ENCODE results near the gene ZMYND11.
"Not testable (repeated sequence)": the region's sequence is repeated elsewhere in the genome, so short reads cannot be mapped to it uniquely, and the experiment has no call there.

Gene ZMYND11

DNA sequence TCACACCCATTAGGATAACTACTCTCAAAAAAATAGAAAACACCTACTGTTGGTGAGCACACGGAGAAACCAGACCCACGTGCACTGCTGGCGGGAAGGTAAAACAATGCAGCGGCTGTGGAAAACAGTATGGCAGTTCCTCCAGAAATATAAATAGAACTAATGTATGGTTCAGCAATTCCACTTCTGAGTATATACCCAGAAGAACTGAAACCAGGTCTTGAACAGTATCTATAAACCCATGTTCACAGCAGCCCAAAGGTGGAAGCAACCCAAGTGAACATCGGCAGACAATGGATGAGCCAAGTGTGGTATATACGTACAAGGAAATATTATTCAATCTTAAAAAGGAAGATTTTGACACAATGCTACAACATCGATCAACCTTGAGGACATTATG lies 164.7 kb downstream of the ZMYND11 start:
- Histone ChIP-seq H3K4me1 (ENCODE audit: control insufficient read depth, insufficient read depth, low read length) (no peaks in the 10 kb centered on the region), H3K36me3 (ENCODE audit: control insufficient read depth, insufficient read depth, low read length) (no peaks in the 10 kb centered on the region), H3K4me3 (ENCODE audit: low read depth, low read length) (no peak overlapping the region), H3K9me3 (ENCODE audit: control insufficient read depth, insufficient read depth, low read depth, low read length) (no peaks in the 10 kb centered on the region), H3K9ac (ENCODE audit: low read length) (no peak overlapping the region), H3K27ac (ENCODE audit: low read depth, low read length) (no peak overlapping the region), H3K27me3 (ENCODE audit: control insufficient read depth, insufficient read depth, low read length) (no peaks in the 10 kb centered on the region)

DNA sequence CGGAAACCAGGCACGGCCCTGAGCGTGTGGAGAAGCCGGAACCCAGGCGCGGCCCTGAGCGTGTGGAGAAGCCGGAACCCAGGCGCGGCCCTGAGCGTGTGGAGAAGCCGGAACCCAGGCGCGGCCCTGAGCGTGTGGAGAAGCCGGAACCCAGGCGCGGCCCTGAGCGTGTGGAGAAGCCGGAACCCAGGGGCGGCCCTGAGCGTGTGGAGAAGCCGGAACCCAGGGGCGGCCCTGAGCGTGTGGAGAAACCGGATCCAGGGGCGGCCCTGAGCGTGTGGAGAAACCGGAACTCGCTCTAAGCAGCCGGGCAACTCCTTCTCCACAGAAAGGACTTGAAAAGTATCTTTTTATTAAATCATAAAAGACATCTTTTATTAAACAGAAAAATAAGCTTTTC lies 165.3 kb downstream of the ZMYND11 start:
- H3K9me3 ChIP-seq (ENCODE audit: control insufficient read depth, insufficient read depth, low read depth, low read length); H3K36me3 ChIP-seq (ENCODE audit: control insufficient read depth, insufficient read depth, low read length); H3K9ac ChIP-seq (ENCODE audit: low read length); H3K4me1 ChIP-seq (ENCODE audit: control insufficient read depth, insufficient read depth, low read length); H3K27ac ChIP-seq (ENCODE audit: low read depth, low read length); H3K4me3 ChIP-seq (ENCODE audit: low read depth, low read length); H3K27me3 ChIP-seq (ENCODE audit: control insufficient read depth, insufficient read depth, low read length): not testable (repeated sequence)

DNA sequence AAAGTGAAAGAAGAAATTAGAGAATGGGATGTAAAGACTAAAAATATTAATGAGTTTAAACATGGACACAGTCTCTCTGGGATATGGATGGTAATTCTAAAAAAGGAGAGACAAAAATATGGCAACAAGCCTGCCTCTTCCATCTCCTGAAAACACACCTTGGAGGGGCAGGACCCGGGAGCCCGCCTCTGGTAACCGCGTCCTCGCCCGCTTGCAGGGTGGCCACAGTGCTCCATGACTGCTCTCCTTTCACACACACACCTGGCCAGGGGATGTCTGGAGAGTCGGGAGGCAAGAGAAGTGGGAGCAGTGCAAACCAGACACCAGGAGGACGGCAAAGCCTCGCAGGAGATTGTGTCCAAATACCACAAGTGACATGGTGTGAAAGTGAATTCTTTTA lies 166.3 kb downstream of the ZMYND11 start:
- Histone ChIP-seq H3K36me3 (ENCODE audit: control insufficient read depth, insufficient read depth, low read length) (no peaks in the 10 kb centered on the region), H3K4me1 (ENCODE audit: control insufficient read depth, insufficient read depth, low read length) (no peaks in the 10 kb centered on the region), H3K27me3 (ENCODE audit: control insufficient read depth, insufficient read depth, low read length) (no peaks in the 10 kb centered on the region), H3K4me3 (ENCODE audit: low read depth, low read length) (no peak overlapping the region), H3K27ac (ENCODE audit: low read depth, low read length) (no peak overlapping the region), H3K9me3 (ENCODE audit: control insufficient read depth, insufficient read depth, low read depth, low read length) (no peaks in the 10 kb centered on the region), H3K9ac (ENCODE audit: low read length) (no peak overlapping the region)

Data from HUES6 (cell line).